NCI-H1694 (cell line): ENCODE results near the gene AMBRA1.
A peak's percentile ranks its signal among the peaks of the same experiment; 100 is the strongest.

ENCODE experiments used
- DNase-seq: peaks from one replicate; lab custom pipeline; 2025; lab: John Stamatoyannopoulos, UW

AMBRA1 gene

GRCh38 chr11:46367244-46367915 is 226.4 kb downstream of the AMBRA1 start:
- peak; percentile 53 for DNase-seq

- DNase-seq: no peak
These were observed 227.1 kb downstream of the AMBRA1 start for GRCh38 chr11:46366661-46367161.

GRCh38 chr11:46366260-46366659 is 227.6 kb downstream of the AMBRA1 start:
- no peak for DNase-seq

- DNase-seq: no peak
These were observed 229.0 kb downstream of the AMBRA1 start for GRCh38 chr11:46364791-46365190.

- DNase-seq: no peak
These were observed 229.8 kb downstream of the AMBRA1 start for GRCh38 chr11:46364056-46364455.

- no peak for DNase-seq
These were observed 230.3 kb downstream of the AMBRA1 start for GRCh38 chr11:46363455-46364005.

- DNase-seq: no peak
These were observed 230.8 kb downstream of the AMBRA1 start for GRCh38 chr11:46363031-46363407.

- DNase-seq: no peak
These were observed 231.4 kb downstream of the AMBRA1 start for GRCh38 chr11:46362156-46363030.

GRCh38 chr11:46361283-46362155 is 232.3 kb downstream of the AMBRA1 start:
- peak; percentile 45 for DNase-seq

GRCh38 chr11:46360878-46361277 is 232.9 kb downstream of the AMBRA1 start:
- DNase-seq: no peak

- no peak for DNase-seq
These were observed 233.9 kb downstream of the AMBRA1 start for GRCh38 chr11:46359953-46360352.

- DNase-seq: no peak
These were observed 236.3 kb downstream of the AMBRA1 start for GRCh38 chr11:46357483-46357936.

GRCh38 chr11:46356924-46357482 is 236.8 kb downstream of the AMBRA1 start:
- DNase-seq: no peak

GRCh38 chr11:46353698-46354097 is 240.1 kb downstream of the AMBRA1 start:
- DNase-seq: no peak

GRCh38 chr11:46352063-46352841 is 241.6 kb downstream of the AMBRA1 start:
- no peak for DNase-seq

- no peak for DNase-seq
These were observed 242.2 kb downstream of the AMBRA1 start for GRCh38 chr11:46351606-46352005.

GRCh38 chr11:46351148-46351547 is 242.7 kb downstream of the AMBRA1 start:
- no peak for DNase-seq

GRCh38 chr11:46350695-46351094 is 243.1 kb downstream of the AMBRA1 start:
- no peak for DNase-seq

- no peak for DNase-seq
These were observed 245.0 kb downstream of the AMBRA1 start for GRCh38 chr11:46348566-46349401.
